ENCODE measurements around the gene ATAD3C. TPM values are rescaled to one million over a fixed set of nuclear protein-coding genes. Genes with fewer than 3 reads are reported as not detected.

ATAD3C gene
- polyA plus RNA-seq, 1 of the 3 experiments (the other 2 are of a cell fraction), result 0.38 TPM

GRCh38 chr1:1438531-1439381 is 10.7 kb upstream of the ATAD3C start:
- no peak overlapping the region for H3K9ac ChIP-seq
- no peaks in the 10 kb centered on the region for H3K79me2 ChIP-seq (ENCODE audit: insufficient read depth)
- DNase-seq, result peak; percentile 32
- H3K9me3 ChIP-seq, result no peaks in the 10 kb centered on the region
- 84% methylated on average over 14 of the region's 45 CpGs for WGBS (ENCODE audit: low lambda C conversion rate)
- ChIA-PET POLR2A (no interaction called here), CTCF (interaction anchor here (1.4 kb wide), 1 partner anchor 67 kb away, joined by 3 read pairs; no protein-coding TSS in a partner anchor)
- no peak overlapping the region for H2AFZ ChIP-seq (ENCODE audit: low read depth)
- H3F3A ChIP-seq (replicated peaks; ENCODE audit: insufficient read depth), result no peaks in the 10 kb centered on the region
- no peak overlapping the region for H3K27ac ChIP-seq (ENCODE audit: low read depth in 2 of 2, low read length in 1 of 2)
- no peaks in the 10 kb centered on the region for H4K20me1 ChIP-seq (ENCODE audit: insufficient read depth)
- no peak overlapping the region for H3K4me2 ChIP-seq
- TF ChIP-seq, protein P1, sequence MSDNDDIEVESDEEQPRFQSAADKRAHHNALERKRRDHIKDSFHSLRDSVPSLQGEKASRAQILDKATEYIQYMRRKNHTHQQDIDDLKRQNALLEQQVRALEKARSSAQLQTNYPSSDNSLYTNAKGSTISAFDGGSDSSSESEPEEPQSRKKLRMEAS (IDR thresholded peaks at IDR 0.05; ENCODE audit: low read depth), result no peak
- no peak for TF ChIP-seq USF2 (IDR thresholded peaks at IDR 0.05; ENCODE audit: borderline replicate concordance, low read depth, low read length)
- no peak for TF ChIP-seq POLR2AphosphoS5 (IDR thresholded peaks at IDR 0.05; ENCODE audit: low read depth, low read length)
- no peak for TF ChIP-seq NFIC (IDR thresholded peaks at IDR 0.05; ENCODE audit: borderline replicate concordance)
- TF ChIP-seq EZH2phosphoT487 (IDR thresholded peaks at IDR 0.05; ENCODE audit: borderline replicate concordance, low read depth), result no peak
- TF ChIP-seq NRF1 (IDR thresholded peaks at IDR 0.05; ENCODE audit: low read depth, low read length), result no peak
- no peak for TF ChIP-seq GATA2 (CRISPR knock-in tag; IDR thresholded peaks at IDR 0.05)
- no peak for TF ChIP-seq ELF1 (IDR thresholded peaks at IDR 0.05)
- H3K4me3 ChIP-seq (ENCODE audit: low read depth in 2 of 2, low read length in 1 of 2), result no peak overlapping the region
- peaks cover 0 to 13% of the 10 kb centered on the region in 2 experiments; a peak in 1 of 4 replicates for H3K4me1 ChIP-seq (ENCODE audit: control insufficient read depth in 1 of 2, insufficient read depth in 2 of 2, low read depth in 1 of 2, low read length in 1 of 2)
- no peaks in the 10 kb centered on the region for H3K9me2 ChIP-seq
- H3K36me3 ChIP-seq (replicated peaks in 1 of 2; ENCODE audit: control insufficient read depth in 1 of 2, insufficient read depth in 2 of 2, low read length in 1 of 2), result no peaks in the 10 kb centered on the region
- no peaks in the 10 kb centered on the region for H3K27me3 ChIP-seq (ENCODE audit: insufficient read depth)

- Histone ChIP-seq H3K27ac (ENCODE audit: low read depth in 2 of 2, low read length in 1 of 2) (no peak overlapping the region), H3K27me3 (ENCODE audit: insufficient read depth) (no peaks in the 10 kb centered on the region), H3K4me1 (ENCODE audit: control insufficient read depth in 1 of 2, insufficient read depth in 2 of 2, low read depth in 1 of 2, low read length in 1 of 2) (peaks cover 0 to 13% of the 10 kb centered on the region in 2 experiments; a peak in 1 of 4 replicates), H3F3A (replicated peaks; ENCODE audit: insufficient read depth) (no peaks in the 10 kb centered on the region), H3K9ac (no peak overlapping the region), H3K36me3 (replicated peaks in 1 of 2; ENCODE audit: control insufficient read depth in 1 of 2, insufficient read depth in 2 of 2, low read length in 1 of 2) (no peaks in the 10 kb centered on the region), H3K79me2 (ENCODE audit: insufficient read depth) (no peaks in the 10 kb centered on the region), H3K9me2 (no peaks in the 10 kb centered on the region), H3K4me2 (no peak overlapping the region), H2AFZ (ENCODE audit: low read depth) (no peak overlapping the region), H3K4me3 (ENCODE audit: low read depth in 2 of 2, low read length in 1 of 2) (no peak overlapping the region), H4K20me1 (ENCODE audit: insufficient read depth) (no peaks in the 10 kb centered on the region), H3K9me3 (no peaks in the 10 kb centered on the region)
- CTCF ChIA-PET, result interaction anchor here (1.8 to 2.6 kb wide), 2 partner anchors 8 to 65 kb away, joined by 6 to 8 read pairs; no protein-coding TSS in a partner anchor
- TF ChIP-seq SMC3 (IDR thresholded peaks at IDR 0.05; ENCODE audit: low read depth, low read length) (no peak), FOXJ3 (CRISPR knock-in tag; IDR thresholded peaks at IDR 0.05) (no peak), TCF12 (IDR thresholded peaks at IDR 0.05) (no peak), CHD2 (IDR thresholded peaks at IDR 0.05; ENCODE audit: low read length, partially characterized antibody) (no peak), RFX5 (IDR thresholded peaks at IDR 0.05; ENCODE audit: low read length) (no peak), EZH2phosphoT487 (IDR thresholded peaks at IDR 0.05; ENCODE audit: borderline replicate concordance, low read depth) (no peak)
- DNase-seq, result peak; percentile 30
- WGBS (ENCODE audit: low lambda C conversion rate), result 97% methylated on average over 10 of the region's 82 CpGs
- POLR2A ChIA-PET, result no interaction called here
Measured at GRCh38 chr1:1439546-1440261, 9.8 kb upstream of the ATAD3C start.

Data from SK-N-SH (cell line).